IPS-NIHi11 (cell line): Measurements from ENCODE around the gene ZC3H7A.
"Not testable (repeated sequence)": the region's sequence is repeated elsewhere in the genome, so short reads cannot be mapped to it uniquely, and the experiment has no call there.

Experiments
- DNase-seq: peaks from one replicate; pipeline ENCODE4 v3.0.0; 2012; ENCODE audit warnings: mixed read lengths, low spot score

ZC3H7A gene

DNA sequence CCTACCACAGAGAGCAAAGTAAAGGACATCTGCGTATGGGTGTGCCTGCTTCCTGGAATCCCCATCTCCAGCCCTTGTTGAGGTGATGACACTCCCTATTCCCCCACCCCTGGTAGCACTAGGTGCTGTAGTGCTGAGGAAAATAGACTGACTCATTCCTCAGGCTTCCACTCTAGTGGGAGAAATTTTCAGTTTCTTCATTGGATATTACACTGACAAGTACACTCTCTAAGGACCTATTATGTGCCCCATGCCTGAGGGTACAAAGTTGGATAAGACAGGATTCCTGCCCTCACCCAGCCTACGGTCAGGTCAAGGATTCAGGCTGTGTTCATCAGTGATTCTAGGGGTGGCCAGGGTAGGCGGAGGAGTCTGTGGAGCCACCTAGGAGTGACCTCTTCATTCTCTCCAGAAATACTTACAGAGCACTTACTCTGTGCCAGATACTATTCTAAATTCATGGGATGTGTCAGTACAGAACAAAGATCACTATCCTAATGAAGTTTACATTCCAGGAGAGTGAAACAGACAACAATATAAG lies 4.5 kb upstream of the ZC3H7A start:
- no peak for DNase-seq

DNA sequence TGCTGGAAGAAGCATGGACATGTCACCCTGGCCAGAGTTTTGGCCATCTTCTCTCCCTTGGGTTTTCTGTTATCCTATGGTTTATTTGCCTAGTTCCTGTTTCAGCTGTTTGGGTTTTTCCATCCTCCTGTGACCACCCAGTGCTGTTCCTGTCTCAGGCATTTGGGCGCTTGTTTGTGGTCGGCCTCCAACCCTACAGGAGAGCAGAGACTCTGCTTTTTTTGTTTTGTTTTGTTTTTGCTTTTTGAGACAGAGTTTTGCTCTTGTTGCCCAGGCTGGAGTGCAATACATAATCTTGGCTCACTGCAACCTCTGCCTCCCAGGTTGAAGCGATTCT lies 3.3 kb upstream of the ZC3H7A start:
- no peak for DNase-seq

DNA sequence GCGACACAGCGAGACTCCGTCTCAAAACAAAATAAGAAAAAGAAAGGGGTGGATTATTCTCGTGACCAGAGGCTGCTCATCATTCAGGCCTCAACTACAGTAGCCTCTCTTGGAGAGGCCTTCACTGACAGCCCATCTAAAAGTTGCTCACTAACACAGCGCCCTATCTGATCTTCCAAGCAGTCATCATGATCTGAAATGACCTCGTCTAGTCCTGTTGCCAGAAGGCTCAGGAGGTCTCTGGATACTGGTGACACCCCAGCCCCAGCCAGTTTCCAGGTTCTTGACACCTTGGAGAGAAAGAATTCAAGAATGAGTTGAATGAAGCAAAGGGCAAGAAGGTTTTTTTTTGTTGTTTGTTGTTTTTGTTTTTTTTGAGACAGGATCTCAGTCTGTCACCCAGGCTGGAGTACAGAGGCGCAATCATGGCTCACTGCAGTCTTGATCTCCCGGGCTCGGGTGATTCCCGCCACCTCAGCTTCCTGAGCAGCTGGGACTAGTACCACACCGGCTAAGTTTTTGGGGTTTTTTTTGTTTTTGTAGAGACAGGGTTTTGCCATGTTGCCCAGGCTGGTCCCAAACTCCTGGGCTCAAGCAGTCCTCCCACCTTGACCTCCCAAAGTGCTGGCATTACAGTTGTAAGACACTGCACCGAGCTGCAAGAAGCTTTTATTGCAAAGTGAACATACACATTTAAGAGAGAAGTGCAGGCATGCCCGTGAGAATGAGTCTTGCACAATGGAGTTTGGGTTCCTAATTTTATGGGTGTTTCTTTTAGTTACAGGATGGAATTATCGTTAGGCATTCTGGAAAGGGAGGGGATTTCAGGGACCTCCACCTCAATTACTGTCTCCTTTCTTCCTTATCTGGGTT lies 2.7 kb upstream of the ZC3H7A start:
- no peak for DNase-seq

DNA sequence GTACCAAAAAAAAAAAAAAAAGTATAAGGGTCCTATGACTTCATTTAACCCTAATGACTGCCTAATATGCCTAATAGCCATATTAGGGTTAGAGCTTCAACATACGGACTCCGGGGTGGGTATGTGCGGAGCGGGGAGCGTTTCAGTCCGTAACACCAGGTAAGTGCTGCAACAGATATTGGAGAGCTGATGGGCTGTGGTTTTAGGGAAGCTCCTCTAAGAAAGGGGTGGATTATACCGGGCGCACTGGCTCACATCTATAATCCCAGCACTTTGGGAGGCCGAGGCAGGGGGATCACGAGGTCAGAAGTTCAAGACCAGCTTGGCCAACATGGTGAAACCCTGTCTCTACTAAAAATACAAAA lies 1.9 kb upstream of the ZC3H7A start:
- DNase-seq: no peak

DNA sequence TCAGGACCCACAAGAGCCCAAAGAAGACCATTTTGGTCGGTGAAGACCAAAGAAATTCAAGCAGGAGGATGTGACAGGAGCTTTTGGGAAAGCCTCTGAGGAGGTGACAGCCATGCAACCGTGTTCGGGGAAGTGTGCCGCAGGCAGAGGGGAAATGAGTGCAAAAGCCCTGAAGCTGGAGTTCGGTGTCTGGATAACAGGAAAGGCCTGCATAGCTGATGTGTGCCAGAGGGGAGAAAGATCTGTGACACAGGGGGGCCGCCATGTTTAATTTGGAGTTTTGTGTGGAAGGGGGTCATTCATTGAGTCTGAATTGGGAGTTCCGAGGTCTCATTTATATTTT lies 870 bp upstream of the ZC3H7A start:
- DNase-seq: peak; percentile 19

DNA sequence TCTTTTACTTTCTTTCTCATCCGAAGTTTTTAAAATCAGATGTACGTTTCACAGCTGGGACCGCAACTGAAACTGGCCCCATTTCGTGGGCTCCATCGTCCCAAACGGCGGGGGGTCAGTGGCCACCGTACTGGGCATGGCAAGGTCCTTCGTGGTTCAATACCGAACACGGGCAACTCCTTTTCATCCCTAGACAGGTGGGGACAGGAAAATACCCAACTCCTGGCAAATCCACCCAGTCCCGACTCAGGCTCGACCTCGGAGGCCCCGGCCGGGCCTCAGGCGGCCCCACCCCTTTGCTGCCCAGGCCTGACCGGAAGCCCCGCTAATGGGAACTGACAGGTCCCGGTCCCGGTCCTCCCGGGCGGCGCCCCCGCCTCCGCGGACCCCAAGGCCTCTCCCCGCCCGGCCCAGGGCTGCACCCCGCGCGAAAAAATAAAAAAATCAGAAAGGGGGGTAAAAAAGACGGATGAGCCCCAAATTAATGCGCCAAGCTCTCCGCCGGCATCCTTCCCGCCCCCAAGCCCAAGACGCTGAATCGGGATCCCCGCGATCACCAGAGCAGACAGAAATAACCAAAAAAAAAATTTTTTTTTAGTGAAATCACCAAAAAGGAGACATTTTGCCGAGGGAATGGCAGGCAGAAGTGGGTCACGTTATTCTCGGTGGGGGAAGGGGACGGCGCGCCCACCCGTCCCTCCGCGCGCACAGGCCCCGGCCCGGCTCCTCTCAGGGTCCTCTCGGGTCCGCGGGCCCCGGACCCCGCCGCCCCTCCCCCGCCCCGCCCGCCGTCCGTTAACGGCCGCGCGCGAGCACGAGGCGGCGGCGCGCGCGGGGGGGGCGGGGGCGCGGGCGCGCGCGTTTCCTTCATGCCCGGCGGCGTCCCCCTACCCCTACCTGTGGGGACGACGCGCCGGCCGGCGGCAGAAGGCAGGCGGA lies 562 bp downstream of the ZC3H7A start:
- peak; percentile 75 for DNase-seq

DNA sequence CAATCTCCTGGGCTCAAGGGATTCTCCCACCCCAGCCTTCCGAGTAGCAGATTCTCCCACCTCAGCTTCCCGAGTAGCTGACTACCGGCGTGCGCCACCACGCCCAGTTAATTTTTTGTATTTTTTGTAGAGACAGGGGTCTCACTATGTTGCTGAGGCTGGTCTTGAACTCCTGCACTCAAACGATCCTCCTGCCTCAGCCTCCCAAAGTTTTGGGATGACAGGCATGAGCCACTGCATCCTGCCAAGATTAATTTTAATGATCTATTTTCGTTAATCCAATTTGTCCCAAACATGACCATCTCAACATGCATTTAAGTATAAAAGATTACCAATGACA lies 1.2 kb downstream of the ZC3H7A start:
- no peak for DNase-seq

DNA sequence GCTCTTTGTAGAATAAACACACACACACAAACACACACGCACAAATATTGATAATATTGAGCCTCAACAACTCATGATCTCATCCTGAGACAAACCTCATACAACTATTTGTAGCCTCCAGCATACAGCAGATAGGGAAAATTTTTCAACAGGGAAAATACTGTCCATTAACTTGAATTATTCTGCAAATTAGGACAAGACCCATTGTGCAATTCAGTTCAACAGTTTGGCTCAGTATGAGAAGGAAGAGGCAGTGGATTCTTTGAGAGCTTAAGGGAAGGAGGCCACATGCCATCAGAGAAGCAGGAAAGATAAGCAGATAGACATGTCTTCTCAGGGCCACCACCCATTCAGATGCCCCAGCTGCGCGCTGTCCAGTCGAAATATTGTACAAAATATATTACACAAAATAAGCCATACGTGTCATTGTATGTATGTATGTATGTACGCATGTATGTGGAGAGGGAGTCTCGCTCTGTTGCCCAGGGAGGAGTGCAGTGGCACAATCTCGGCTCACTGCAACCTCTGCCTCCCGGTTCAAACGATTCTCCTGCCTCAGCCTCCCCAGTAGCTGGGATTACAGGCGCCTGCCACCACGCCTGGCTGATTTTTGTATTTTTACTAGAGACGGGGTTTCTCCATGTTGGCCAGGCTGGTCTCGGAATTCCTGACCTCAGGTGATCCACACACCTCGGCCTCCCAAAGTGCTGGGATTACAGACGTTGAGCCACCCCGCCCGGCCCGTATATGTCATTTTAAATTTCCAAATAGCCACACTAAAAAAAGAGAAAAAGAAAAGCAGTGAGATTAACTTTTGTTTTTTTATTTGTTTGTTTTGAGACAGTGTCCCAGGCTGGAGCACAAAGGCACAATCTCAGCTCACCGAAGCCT lies 1.8 kb downstream of the ZC3H7A start:
- DNase-seq: no peak

DNA sequence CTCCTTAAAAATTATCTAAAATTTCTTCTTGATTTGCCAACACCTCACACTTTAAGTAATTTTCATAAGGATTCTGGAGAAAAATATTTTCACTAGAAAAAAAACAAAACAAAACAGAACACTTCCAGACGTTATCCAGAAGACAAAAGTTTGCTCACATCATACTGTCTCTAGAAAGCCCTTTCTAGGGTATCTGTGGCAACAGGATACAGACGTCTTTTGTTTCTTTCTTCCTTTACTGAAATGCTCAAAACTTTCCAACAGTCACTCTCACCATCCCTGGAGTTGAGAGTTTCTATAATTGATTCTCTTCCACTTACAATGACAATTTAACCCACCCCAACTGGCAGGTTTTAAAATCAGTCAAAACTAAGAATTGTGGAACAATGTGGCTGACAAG lies 2.6 kb downstream of the ZC3H7A start:
- no peak for DNase-seq

DNA sequence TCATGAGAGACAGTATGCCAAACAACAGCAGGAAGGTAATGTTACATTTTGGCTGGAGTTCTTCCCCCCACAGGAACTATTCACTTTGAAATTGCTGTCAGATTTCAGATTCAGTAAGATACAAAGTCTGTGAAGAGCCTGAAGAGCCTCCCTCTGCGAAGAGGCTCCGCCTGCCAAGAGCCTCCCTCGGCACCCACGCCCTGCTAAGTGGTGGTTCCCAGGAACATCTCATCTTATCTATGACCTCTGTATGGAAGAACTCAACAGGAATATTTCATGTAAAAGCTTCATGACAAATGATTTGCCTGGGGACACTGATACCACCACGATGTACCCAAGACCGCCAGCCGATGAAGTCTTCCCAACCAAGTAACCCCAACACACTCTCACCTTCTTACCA lies 3.2 kb downstream of the ZC3H7A start:
- no peak for DNase-seq

DNA sequence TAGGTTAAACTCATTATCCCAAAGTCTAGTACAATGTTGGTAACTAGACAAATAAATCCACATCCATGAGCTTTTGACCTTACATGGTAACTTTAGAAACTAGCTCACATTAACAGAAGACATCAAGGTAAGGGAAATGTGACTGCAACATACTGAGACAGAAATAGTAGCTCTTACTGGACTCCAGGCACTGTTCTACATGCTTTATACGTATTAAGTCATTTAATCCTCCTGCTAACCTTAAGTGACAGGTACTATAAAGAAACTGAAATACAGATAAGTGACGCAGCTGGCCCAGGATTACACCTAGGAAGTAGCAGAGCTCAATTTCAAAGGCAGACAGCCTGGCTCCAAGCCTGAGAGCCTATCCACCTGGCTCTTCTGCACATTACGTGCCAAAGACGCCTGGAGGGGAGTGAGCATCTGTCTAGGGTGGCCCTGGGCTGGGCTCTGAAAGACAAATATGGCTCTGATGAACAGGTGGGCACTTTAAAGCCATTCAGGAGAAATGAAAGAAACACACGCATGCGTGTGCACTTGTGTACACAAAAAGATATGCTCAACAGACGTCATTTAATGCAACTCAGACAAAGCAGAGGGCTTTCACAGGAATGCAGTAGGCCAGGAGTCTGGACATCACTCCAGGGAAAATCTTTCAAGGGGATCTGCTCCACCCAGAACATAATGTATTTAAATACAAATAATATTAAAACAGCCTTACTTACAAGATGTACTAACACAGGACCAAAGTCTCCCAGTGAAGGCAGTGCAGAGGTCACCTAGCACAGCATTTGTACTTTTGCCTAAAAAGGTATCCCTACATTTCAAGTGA lies 4.4 kb downstream of the ZC3H7A start:
- DNase-seq: no peak

DNA sequence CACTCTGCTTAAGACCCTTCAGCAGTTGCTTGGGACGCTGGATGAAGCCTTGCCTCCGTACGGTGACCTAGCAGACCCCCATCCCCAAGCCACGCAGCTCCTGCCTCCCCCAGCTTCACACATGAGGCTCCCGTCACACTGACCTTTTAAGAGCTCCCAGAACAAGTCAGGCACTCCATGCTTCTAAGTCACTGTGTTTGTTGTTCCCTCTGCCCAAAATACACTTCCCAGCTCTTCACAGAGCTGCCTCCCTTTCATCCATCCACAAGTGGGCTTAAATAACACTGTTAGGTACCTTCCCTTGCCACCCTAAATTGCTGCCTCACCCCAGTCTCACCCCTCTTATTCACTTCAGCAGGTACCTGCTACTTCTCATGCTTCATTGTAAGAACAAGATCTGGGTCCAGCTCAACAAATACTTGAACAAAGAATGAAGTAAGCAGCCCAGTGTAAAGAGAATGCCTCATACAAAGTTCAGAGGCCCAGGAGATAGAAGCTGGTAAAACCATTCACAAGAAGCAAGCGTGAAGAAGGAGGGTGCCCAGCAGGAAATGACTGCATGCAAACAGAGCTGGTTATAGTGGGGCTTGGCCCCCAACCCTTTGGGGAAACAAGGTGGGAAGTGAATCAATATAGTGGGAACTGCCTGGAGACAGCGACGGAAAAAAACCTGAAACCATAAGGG lies 5.8 kb downstream of the ZC3H7A start:
- DNase-seq: no peak

DNA sequence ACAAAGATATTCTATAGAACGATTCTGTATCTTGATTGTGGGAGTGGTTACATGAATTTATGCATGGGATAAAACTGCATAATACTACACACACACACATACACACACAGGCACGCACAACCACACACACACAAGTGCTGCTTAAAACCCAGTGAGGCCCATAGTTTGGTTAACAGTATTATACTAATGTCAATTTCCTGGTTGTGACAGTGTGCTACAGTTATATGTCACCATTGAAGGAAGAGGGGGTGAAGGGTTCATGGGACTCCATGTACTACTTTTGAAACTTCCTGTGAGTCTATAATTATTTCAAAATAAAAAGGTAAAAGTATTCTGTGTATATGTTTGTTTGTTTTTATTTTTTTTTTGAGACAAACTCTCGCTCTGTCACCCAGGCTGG lies 8.1 kb downstream of the ZC3H7A start:
- no peak for DNase-seq

DNA sequence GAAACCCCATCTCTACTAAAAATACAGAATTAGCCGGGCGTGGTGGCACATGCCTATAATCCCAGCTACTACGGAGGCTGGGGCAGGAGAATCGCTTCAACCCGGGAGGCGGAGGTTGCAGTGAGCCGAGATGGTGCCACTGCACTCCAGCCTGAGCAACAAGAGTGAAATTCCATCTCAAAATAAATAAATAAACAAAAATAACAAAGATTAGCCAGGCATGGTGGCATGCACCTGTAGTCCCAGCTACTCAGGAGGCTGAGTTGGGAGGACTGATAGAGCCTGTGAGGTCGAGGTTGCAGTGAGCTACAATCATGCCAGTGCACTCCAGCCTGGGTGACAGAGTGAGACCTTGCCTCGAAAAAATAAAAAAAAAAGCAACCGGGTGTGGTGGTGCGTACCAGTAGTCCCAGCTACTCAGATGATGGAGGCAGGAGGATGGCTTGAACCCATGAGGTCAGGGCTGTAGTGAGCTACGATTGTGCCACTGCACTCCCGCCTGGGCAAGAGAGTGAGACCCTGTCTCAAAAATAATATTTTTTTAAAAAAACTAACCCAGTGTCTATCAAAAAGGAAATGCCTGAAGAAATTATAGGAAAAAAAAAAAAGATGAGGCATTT lies 12.0 kb downstream of the ZC3H7A start:
- DNase-seq: not testable (repeated sequence)

DNA sequence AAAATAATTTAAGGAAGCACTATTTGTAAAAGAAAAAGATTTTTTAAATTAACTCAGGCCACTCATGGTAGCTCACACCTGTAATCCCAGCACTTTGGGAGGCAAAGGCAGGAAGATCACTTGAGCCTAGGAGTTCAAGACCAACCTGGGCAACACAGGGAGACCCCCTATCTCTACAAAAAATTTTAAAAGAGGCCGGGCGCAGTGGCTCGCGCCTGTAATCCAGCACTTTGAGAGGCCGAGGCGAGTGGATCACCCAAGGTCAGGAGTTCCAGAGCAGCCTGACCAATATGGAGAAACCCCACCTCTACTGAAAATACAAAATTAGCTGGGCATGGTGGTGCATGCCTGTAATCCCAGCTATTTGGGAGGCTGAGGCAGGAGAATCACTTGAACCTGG lies 12.7 kb downstream of the ZC3H7A start:
- DNase-seq: not testable (repeated sequence)

DNA sequence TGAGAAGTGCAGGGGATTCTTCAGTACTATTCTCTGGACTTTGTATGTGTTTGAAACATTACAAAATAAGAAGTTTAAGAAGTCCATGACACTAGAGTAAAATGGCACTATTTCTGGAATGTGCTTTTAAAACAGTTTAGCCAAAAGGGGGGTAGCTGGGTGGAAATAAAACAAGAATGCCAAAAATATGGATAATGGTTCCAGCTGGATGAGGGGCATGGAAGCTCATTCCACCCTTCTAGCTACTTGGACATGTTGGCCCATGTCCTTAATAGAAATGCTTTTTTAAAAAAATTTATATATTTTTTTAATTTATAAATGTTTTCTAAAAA lies 13.1 kb downstream of the ZC3H7A start:
- DNase-seq: no peak

DNA sequence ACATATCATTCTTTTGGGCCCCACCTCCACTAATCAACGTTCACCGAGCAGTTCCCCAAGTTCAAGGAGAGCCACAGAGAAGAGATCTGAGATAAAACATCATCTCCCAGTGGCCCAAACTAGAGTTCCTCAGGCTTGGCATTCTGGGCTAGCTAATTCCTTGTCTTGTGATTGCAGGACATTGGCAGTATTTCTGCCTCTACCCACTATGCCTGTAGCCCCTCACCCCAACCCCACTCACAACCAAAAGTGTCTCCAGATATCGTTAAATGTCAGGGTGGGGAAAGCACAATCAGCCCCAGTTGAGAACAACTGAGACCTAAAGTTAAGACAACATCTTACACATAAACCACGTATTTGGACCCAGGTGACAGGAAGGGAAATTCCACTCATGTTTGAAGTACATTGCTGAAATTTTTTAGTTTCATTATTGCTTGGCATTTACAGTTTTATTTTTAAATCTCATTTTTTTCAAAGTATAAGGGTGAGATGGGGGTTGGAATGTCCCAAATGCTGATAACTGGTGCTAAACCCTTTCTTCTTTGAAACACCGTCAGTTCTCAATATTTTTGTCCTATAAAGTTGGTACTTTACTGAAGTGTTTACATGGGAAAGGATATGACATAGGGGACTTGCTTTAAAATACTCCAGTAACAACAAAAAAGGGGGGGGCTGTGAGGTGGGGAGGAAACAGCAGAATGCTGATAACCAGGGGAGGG lies 13.6 kb downstream of the ZC3H7A start:
- DNase-seq: no peak

DNA sequence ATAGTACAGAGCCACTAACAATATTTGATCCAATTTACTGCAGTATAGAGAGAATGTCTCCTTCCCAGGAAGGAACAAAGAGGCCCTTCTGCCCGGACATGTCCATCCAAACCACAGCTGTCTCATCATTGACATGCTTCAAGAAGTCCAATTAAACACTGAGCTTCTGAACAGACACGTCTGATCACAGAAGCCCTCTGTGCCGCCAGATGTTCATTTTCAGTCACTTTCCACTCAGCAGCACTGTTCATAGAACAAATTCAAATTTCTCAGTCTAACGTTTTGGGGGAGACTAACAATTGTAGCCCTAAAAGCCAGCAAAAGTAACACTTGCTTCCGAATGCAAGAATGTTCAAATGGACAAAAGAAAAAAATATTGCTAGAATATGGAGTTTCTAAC lies 15.3 kb downstream of the ZC3H7A start:
- DNase-seq: no peak

DNA sequence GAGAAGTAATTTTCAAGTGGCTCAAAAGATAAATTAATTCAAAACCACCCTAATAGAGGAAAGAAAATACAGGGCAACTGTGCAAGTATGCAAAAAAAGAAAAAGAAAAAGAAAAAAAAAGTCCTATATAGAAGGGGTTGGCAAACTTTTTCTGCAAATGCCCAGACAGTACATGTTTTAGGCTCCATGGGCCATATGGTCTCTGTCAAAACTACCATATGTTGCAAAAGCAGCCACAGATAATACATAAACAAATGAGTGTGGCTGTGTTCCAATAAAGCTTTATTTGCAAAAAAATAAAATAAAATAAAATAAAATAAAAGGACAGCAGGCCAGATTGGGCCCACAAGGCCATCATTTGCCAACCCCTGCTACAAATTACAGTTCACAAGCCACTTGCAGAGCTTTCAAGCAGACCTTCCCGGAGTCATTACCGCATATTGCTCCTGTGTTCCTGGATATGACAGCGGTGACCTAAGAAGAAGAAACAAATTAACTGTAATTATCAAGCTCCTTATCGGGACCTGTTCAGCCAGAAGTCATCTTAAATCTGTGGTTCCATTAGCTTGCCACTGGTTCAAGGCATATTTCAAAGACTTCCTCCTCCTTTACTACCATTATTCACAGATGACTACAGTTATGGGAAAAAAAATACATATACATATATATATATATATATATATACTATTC lies 15.9 kb downstream of the ZC3H7A start:
- DNase-seq: no peak
